NCI-H69 (cell line): ENCODE measurements around the gene FGFR4.

Experiments used
- DNase-seq: peaks from one replicate; lab custom pipeline; 2025; lab: John Stamatoyannopoulos, UW

FGFR4 gene

DNA sequence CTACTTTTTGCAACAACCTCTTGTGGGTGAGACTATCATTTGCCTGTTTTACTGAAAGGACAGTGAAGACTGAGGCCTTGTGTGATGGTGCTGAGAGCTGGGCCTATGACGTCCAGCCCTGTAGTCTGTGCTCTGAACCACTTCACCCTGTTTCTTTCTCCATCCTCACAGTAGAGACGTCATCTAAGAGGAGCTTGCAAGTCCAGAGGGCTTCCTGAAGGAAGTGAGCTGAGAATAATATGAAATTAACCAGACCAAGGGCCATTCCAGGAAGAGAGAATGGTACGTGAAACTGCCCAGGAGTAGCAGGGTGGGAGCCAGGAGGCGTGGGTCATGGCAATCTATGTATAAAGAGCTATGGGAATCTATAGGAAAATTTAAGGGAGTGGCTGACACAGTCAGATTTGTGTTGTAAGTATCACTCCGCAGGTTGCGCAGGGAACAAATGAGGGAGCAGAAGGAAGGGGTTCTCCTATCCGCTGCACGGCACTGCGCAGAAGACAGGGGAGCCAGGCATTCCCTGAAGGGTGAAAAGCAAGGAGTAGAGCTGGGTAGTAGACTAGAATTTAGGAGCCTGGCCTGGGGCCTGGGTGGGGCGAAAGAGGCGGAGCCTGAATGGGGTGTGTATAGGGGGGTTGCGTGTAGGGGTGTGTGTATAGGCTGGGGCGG, 596 bp upstream of the FGFR4 start:
- peak; percentile 85 for DNase-seq

DNA sequence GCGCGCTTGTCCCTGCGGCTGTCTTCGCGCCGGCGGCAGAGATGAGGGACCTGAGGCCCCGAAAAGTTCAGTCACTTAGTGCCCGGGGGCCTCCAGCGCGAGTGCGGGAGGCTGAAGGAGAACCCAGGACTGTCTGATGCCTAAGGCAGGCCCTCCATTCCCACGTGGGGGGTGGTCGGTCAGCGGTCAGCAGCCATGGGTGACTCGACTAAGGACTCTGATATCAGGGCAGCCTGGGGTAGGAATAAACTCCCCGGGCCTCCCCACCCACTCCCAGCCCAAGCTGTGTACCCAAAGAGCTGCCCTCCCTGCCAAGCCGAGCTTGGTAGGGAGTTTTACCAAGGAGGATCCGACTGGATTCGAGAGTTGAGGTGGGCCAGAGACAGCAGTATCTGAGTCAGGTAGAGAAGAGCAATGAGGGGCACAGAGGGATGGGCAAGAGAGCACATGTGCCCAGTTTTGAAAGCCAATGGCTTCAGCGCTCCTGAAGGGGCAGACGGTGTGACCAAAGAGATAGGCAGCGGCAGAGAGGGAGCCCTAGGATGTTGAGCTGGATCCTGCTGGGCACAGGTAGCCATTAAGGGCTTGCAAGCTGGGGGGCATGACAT, 787 bp downstream of the FGFR4 start:
- peak; percentile 43 for DNase-seq

DNA sequence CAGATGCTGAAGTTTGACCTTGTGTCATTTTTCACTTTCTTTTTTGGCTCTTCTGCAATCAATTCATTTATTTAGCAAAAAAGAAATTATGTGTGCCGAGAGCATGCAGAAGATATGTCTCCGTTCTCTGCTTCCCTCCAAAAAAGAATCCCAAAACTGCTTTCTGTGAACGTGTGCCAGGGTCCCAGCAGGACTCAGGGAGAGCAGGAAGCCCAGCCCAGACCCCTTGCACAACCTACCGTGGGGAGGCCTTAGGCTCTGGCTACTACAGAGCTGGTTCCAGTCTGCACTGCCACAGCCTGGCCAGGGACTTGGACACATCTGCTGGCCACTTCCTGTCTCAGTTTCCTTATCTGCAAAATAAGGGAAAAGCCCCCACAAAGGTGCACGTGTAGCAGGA, 2.4 kb downstream of the FGFR4 start:
- no peak for DNase-seq

DNA sequence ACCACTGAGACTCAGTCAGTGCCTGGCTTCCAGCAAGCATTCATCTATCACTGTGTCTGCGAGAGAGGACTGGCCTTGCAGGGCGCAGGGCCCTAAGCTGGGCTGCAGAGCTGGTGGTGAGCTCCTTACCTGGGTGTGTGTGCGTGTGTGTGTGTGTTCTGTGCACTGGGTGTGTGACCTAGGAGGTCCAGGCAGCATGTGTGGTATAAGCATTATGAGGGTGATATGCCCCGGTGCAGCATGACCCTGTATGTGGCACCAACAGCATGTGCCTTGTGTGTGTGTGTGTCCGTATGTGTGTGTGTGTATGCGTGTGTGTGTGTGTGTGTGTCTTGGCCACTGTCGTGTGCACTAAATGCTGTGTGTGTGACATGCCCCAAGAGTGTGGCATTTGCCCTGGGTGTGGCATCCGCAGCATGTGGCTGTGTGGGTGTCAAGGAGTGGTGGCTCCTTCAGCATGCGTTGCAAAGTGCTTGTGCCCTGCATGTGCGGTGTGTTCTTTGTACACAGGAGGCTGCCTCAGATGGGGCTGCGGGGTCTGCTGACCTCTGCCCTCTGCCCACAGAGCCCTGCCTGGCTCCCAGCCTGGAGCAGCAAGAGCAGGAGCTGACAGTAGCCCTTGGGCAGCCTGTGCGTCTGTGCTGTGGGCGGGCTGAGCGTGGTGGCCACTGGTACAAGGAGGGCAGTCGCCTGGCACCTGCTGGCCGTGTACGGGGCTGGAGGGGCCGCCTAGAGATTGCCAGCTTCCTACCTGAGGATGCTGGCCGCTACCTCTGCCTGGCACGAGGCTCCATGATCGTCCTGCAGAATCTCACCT, 3.3 kb downstream of the FGFR4 start:
- DNase-seq = no peak

DNA sequence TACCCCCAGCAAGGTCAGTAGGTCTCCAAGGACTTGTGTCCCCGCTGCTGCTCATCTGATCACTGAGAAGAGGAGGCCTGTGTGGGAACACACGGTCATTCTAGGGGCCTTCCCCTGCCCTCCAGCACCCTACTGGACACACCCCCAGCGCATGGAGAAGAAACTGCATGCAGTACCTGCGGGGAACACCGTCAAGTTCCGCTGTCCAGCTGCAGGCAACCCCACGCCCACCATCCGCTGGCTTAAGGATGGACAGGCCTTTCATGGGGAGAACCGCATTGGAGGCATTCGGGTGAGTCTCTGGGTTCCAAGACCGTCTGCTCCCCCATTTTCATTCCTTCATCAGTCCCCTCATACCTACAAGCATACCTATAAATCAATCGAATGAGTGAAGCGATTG, 4.1 kb downstream of the FGFR4 start:
- DNase-seq = no peak

DNA sequence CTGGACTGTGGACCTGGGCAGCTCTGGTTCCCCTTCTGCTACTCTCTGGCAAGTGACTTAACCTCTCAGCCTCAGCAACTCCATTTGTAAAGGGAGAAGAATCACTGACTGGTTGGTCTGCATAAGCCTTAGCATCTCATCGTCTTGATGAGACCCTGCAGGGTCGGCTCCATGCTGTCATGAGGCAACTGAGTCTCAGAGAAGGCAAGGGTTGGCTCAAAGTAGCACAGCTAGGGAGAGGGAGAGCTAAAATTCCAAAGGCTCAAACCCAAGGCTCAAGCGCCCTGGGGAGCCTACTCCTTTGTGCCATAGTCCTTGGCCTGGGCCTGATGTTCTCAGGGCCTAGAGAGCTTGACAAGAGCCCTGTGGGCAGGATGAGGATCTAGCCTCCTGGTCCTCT, 4.5 kb downstream of the FGFR4 start:
- no peak for DNase-seq

DNA sequence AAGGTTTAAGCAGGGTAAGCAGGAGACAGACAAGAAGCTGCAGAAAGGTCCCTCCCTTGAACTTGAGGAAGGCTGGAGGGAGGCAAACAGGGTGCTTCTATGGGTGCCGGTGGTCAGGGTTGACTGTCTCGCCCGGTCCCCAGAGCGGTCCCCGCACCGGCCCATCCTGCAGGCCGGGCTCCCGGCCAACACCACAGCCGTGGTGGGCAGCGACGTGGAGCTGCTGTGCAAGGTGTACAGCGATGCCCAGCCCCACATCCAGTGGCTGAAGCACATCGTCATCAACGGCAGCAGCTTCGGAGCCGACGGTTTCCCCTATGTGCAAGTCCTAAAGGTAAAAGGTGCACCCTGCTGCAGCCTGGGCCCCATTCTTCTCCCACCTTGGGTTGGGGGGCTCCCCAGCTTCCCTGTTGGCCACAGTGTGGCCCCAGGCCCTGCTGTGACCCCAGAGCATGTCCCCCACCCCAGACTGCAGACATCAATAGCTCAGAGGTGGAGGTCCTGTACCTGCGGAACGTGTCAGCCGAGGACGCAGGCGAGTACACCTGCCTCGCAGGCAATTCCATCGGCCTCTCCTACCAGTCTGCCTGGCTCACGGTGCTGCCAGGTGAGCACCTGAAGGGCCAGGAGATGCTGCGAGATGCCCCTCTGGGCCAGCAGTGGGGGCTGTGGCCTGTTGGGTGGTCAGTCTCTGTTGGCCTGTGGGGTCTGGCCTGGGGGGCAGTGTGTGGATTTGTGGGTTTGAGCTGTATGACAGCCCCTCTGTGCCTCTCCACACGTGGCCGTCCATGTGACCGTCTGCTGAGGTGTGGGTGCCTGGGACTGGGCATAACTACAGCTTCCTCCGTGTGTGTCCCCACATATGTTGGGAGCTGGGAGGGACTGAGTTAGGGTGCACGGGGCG, 5.7 kb downstream of the FGFR4 start:
- no peak for DNase-seq

DNA sequence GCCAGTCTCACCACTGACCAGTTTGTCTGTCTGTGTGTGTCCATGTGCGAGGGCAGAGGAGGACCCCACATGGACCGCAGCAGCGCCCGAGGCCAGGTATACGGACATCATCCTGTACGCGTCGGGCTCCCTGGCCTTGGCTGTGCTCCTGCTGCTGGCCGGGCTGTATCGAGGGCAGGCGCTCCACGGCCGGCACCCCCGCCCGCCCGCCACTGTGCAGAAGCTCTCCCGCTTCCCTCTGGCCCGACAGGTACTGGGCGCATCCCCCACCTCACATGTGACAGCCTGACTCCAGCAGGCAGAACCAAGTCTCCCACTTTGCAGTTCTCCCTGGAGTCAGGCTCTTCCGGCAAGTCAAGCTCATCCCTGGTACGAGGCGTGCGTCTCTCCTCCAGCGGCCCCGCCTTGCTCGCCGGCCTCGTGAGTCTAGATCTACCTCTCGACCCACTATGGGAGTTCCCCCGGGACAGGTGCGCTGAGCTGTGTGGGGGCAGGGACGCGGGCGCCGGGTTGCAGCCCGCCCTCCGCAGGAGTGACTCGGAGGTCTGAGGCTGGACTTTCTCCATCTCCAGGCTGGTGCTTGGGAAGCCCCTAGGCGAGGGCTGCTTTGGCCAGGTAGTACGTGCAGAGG, 6.5 kb downstream of the FGFR4 start:
- DNase-seq = no peak

DNA sequence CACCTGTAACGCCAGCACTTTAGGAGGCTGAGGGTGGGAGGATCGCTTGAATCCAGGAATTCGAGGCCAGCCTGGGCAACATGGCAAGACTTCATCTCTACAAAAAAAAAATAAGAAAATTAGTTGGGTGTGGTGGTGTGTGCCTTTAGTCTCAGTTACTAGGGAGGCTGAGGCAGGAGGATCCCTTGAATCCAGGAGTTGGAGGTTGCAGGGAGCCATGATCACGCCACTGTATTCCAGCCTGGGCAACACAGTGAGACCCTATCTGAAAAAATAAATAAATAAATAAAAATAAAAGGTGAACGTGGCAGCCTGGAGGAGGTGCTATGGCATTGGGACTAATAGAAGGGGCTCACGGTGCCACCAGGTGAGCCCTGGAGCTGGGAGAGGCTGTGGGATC, 7.1 kb downstream of the FGFR4 start:
- no peak for DNase-seq

DNA sequence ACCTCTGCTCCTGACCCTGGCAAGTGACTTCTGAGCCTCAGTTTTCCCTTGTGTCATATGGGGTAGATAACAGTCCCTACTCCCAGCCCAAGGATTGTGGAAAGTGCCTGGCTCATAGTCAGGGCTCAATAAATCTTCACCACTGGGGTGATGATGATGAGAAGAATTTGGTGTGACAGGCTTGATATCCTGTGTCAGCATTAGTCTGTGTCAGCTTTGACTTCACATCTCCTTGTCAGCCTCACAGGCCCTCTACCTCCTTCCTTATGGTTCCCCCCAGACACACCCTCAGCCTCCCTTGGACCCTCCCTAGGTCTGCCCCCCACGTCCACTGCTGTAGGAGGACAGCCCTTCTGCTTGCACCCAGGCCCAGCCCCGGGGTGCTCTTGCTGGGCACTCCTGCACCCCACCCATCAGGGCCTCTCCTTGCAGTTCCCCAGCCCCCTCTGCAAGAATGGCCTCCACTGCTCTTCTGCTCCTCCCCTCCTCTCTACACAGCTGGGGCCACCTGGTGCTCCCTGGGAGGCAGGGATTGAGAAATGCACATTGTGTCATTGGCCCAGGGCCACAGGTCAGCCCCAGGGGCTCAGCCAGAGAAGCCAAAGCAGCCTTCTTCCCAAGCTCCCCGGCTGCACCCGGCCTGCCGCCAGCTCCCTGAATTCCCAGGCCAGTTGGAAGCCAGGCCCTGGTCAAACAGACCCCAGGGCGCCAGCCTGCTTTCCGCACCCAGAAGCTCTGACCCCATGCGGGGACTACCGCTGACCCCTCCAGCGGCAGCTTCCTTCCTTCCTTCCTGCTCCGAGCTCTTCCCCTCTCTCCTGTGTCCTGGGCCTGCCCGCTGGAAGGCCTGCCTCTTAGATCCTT, 7.7 kb downstream of the FGFR4 start:
- DNase-seq = peak; percentile 53

DNA sequence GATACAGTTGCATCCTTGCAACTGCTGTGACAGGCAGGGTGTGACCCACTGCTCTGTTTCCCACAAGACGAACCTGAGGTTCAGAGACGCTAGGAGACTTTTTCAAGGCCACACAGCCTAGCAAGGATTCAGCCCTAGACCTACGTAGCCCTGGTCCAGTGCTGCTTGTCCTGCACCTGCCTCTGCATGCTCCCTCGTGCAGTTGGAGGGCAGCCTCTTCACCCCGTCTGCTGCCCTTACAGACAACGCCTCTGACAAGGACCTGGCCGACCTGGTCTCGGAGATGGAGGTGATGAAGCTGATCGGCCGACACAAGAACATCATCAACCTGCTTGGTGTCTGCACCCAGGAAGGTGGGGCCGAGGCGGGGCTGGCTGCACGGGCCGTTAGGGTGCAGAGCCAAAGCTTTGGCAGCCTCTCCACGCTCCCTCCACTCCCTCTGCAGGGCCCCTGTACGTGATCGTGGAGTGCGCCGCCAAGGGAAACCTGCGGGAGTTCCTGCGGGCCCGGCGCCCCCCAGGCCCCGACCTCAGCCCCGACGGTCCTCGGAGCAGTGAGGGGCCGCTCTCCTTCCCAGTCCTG, 8.5 kb downstream of the FGFR4 start:
- no peak for DNase-seq

DNA sequence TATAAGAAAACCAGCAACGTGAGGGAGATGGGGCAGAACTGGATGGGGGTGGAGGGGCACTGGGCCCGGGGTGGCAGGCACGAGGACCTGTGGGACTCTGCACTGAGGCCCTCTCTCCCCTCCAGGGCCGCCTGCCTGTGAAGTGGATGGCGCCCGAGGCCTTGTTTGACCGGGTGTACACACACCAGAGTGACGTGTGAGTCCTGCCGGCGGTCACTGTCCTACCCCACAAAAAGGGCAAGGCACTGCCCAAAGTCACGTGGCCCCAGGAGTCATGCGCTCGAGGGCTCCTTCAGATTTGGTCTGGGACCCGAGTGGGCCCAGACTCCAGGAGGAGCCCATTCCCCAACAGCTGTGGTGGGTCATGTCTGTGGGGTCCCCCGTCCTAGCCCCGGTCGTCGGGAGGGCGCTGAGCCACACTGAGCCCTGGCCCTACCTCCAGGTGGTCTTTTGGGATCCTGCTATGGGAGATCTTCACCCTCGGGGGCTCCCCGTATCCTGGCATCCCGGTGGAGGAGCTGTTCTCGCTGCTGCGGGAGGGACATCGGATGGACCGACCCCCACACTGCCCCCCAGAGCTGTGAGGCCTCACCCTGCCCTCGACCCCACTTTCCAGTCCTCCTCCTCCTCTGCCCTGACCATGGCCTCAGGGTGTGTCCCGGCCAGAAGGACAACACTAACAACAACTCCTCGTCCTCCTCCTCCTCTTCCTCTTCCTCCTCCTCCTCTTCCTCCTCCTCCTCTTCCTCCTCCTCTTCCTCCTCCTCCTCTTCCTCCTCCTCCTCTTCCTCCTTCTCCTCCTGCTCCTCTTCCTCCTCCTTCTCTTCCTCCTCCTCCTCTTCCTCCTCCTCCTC, 9.7 kb downstream of the FGFR4 start:
- no peak for DNase-seq

DNA sequence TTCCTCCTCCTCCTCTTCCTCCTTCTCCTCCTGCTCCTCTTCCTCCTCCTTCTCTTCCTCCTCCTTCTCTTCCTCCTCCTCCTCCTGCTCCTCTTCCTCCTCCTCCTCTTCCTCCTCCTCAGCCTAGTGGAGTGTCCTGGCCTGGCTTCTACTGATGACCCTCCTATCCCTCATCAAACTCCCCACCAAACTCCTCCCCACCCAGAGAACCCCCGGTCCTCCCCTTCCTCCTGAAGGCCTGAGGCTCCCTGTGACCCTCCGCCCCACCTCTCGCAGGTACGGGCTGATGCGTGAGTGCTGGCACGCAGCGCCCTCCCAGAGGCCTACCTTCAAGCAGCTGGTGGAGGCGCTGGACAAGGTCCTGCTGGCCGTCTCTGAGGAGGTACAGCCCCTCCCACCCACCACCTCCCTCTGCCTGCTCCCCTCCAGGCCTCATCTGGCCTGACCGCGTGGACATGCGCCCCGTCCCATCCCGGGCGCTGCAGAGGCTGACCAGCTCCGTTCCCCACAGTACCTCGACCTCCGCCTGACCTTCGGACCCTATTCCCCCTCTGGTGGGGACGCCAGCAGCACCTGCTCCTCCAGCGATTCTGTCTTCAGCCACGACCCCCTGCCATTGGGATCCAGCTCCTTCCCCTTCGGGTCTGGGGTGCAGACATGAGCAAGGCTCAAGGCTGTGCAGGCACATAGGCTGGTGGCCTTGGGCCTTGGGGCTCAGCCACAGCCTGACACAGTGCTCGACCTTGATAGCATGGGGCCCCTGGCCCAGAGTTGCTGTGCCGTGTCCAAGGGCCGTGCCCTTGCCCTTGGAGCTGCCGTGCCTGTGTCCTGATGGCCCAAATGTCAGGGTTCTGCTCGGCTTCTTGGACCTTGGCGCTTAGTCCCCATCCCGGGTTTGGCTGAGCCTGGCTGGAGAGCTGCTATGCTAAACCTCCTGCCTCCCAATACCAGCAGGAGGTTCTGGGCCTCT, 10.6 kb downstream of the FGFR4 start:
- no peak for DNase-seq

DNA sequence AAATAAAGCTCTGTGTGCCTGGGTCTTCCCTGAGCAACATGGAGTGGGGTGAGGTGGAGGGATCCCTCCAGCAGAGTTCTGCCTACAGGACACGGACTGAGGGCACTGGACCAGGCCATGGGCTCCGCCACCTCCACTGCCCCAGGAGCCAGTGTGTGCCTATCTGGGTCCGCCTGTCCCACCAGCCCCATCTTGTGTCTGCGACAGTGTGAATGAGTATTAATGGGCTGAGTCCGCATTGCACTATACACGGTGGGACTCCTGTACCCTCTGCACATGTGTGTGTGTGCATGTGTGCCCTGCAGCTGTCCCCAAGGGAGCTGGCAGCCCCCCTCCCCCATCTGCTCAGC, 11.4 kb downstream of the FGFR4 start:
- no peak for DNase-seq

DNA sequence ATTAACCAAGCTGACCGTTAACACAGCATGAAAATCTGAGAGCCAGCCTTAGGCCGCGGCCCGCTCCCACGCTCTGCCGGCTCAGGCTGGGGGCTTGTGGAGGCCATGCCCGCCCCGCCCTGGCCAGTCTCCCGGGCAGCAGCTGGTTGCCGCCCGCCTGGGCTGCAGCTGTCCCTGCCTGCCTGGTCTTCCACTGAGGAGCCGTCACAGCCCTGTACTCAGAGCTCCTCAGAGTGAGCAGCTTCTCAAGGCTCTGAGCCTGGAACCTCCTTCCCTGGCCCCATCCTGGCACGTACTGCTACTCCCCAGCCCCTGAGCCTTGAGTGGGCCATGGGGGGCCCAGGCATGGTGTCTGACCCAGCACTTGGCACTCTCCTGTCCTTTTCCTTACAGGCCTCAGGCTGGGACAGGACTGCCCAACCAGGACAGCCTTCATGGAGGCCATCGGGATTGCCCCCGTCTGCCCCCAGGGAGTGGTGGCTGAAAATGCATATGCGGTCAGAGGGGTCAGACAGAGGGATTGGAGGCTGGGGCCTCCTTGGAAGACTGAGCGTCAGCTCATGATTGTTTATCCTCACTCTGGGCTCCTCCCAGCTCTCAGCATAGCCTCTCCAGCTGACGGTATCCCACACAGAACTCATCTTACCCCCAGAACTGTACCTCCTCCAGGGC, 11.9 kb downstream of the FGFR4 start:
- peak; percentile 51 for DNase-seq

DNA sequence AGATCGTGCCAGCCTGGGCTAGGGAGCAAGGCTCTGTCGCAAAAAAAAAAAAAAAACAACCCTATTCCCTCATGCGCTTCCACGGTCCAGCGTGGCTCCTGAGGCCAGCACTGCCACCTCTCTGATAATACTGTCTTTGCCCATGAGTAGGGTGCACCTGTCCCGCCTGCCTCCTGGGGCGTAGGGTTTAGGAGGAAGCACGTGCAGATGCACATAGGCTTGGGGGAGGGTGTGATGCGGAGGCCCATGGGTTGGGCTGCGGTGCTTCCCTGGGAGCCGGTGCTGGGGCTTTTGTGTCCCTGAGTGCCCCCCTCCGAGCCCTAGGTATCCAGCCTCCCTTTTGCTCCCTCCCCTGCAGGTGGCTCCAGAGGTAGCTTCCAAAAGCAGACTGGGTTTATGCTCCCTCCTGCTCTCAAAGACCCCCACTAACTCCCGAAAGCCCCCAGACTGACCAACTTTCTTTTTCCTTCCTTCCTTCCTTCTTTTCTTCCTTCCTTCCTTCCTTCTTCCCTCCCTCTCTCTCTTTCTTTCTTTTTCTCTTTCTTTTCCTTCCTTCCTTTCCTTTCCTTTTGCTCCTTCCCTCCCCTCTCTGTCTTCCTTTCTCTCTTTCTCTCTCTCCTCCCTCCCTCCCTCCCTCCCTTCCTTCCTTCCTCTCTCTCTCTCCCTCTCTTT, 12.8 kb downstream of the FGFR4 start:
- DNase-seq = peak; percentile 52

DNA sequence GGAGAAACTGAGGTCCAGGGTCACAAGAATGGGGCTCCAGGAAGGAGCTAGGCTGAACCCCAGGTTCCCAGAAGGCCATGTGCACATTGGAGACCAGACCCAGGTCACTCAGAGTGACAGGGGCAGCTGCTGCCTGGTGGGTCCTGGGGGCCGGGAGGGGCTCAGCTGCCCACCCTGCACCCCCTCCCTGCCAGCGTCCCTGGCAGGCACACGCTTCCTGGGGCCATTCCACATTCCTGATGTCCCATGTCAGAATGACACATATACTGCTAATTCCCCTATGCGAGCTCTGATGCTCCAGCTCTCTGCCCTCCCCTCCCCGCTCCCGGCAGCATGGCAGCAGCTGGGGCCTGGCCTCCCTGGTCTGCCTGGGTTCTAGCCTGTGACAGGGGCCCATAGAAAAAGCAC, 14.0 kb downstream of the FGFR4 start:
- DNase-seq = no peak
